HG03565 (cell line): ENCODE measurements around the gene HADHA.

Experiments
- ATAC-seq: cut with Tn5 transposase; IDR thresholded peaks from one replicate; pipeline ENCODE4 v1.9.1; 2021; ENCODE audit warnings: mild to moderate bottlenecking, moderate library complexity; ENCODE audit not compliant: unreplicated experiment

Gene HADHA

GRCh38 chr2:26195040-26195984 lies 49.1 kb downstream of the HADHA start:
- no peak for ATAC-seq

GRCh38 chr2:26193578-26194231 lies 50.7 kb downstream of the HADHA start:
- no peak for ATAC-seq

GRCh38 chr2:26191316-26192159 lies 52.9 kb downstream of the HADHA start:
- no peak for ATAC-seq

- ATAC-seq = no peak
Measured at GRCh38 chr2:26190369-26190768, 54.1 kb downstream of the HADHA start.

GRCh38 chr2:26189751-26190150 lies 54.7 kb downstream of the HADHA start:
- ATAC-seq = no peak

- no peak for ATAC-seq
Measured at GRCh38 chr2:26189123-26189522, 55.3 kb downstream of the HADHA start.

GRCh38 chr2:26187537-26188104 lies 56.8 kb downstream of the HADHA start:
- ATAC-seq = no peak

- no peak for ATAC-seq
Measured at GRCh38 chr2:26187114-26187513, 57.3 kb downstream of the HADHA start.

GRCh38 chr2:26185954-26186770 lies 58.3 kb downstream of the HADHA start:
- no peak for ATAC-seq

GRCh38 chr2:26185304-26185928 lies 59.0 kb downstream of the HADHA start:
- no peak for ATAC-seq

GRCh38 chr2:26184555-26185303 lies 59.7 kb downstream of the HADHA start:
- peak; percentile 84 for ATAC-seq

- ATAC-seq = no peak
Measured at GRCh38 chr2:26184121-26184520, 60.3 kb downstream of the HADHA start.

- no peak for ATAC-seq
Measured at GRCh38 chr2:26182887-26183630, 61.4 kb downstream of the HADHA start.

- no peak for ATAC-seq
Measured at GRCh38 chr2:26182441-26182840, 62.0 kb downstream of the HADHA start.

GRCh38 chr2:26179446-26179913 lies 65.0 kb downstream of the HADHA start:
- ATAC-seq = no peak

- no peak for ATAC-seq
Measured at GRCh38 chr2:26178746-26179436, 65.5 kb downstream of the HADHA start.

GRCh38 chr2:26178246-26178645 lies 66.2 kb downstream of the HADHA start:
- ATAC-seq = no peak
